Effector CD4-positive, alpha-beta T cell (primary cell): ENCODE data around the gene TNRC6A.
"Not testable (repeated sequence)": the region's sequence is repeated elsewhere in the genome, so short reads cannot be mapped to it uniquely, and the experiment has no call there.

Experiments
- DNase-seq: peaks from one replicate; pipeline ENCODE4 v3.0.0-alpha.2; 2020

TNRC6A gene

DNA sequence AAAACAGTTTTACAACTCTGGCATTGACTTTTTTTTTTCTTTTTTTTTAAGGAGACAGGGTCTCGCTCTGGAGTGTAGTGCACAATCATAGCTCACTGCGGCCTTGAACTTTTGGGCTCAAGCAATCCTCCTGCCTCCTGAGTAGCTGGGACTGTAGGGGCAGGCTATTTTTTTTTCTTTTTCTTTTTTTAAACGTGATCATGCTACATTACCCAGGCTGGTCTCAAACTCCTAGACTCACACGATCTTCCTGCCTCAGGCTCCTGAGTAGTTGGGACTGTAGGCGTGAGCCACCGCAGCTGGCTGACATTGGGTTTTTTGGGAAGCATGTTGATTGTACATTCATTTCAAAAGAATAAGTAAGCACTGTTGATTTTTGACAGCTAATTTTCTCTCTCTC is 32.1 kb downstream of the TNRC6A start:
- no peak for DNase-seq

DNA sequence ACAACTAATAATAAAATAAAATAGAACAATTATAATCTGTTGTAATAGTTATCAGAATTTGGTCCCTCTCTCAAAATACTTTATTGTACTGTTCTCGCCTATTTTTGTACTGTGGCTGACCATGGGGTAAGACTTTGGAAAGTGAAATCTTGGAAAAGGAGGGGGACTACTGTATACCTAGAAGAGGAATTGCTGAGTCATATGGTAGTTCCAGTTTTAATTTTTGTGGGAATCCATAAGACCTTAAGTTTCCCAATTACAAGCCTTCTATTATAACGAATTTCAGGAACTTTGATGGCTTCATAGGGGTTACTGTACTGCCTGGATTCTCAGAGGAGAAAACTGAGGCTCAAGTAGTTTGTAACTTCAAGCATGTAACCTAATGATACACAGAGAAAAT is 35.5 kb downstream of the TNRC6A start:
- no peak for DNase-seq

DNA sequence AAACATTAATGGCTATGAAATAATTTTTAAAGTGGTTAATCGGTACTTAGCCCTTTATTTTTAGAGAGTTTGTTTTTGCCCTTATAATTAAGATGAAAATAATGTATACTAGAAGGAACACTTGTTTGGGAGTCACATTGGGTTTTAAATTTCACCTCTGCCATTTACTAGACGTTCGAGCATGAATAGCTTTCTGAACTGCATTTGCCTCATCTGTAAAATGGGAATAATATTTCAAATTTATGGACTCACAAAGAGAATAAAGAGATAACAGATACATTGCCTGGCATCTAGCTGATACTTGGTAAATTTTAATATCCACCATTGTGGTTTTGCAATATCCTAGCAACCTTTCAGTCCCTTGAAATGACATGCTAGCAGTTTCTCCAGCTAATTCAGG is 36.6 kb downstream of the TNRC6A start:
- DNase-seq = no peak

DNA sequence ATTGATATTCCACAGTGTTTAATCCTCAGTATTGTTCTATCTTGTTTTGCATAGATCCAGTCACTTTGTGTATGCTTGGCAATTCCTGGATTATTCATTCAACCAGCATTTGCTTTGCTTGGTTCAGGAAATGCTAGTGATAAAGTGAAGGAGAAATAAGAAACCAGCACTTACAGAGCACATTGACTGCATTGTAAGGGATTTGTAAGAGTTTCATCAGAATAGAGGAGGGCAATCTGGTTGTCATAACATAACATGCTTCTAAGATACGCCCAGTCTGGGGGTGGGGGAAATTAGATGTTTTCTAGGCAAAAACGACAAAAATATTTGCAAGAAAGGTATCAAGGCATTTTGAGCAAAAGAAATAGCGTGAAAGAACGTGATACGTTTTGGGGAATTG is 40.4 kb downstream of the TNRC6A start:
- no peak for DNase-seq

DNA sequence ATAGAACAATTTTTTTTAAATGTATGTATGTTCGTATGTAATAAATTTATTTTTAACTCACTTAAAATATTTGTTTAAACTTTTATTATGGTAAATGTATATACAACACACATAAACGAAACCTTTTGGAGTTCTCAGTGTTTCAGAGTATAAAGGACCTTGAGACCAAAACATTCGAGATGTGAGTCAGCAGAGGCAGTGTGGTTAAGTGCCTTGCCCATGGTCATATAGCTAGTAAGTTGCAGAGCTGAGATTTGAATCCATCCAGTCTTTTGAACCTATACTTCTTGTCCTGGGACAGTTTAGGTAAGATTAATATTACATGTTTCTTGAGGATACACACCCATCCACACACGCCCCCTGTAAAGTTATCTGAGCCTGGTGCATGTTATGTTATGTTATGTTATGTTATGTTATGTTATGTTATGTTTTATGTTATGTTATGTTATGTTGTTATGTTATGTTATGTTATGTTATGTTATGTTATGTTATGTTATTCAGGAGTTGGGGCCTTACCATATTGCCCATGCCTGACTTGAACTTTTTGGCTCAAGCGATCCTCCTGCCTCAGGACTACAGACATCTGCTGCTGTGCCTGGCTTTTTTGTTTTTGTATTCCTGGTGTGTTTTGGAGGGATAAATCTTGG is 41.8 kb downstream of the TNRC6A start:
- no peak for DNase-seq

DNA sequence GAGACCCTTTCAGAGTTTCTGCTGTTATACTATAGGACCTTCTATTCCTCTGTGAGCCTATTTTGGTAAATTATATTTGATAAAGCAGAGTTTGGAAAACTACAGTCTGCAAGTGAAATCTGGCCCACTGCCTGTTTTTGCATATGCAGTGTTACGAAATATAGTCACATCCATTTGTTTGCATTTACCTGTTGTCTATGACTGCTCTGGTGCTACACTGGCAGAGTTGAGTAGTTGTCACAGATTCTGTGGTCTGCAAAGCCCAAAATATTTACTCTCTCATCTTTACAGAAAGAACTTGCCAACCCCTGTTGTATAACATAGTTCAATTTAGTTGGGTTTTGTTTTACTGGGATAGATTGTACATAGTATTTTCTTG is 42.3 kb downstream of the TNRC6A start:
- DNase-seq = no peak

DNA sequence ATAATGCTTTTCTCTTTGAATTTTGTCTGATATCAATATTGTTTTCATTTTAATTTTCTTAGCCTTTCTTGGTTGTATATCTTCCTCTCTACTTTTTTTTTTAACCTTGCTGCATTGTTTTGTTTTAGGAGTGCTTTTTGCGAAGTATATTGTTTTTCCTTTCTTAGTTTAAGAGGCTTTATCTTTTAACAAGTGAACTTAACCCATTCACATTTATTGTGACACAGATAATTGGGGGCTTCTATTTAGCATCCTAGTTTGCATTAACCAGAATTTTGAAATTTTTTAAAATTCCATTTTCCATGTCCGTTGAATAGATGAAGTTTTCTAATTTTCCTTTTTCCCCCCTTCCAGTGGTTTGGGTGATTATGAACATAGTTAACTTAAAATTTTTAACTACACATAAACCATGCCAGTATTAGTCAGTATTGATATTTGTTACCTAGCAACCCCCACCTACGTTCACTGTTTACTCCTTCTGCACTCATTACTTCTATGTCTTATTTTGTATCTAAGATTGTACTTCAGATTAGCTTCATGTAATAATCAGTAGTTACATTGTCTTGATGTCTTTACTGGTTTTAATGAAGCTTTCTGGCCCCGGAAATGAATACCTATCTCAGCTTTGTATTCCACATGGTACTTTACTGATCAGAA is 44.4 kb downstream of the TNRC6A start:
- DNase-seq = no peak

DNA sequence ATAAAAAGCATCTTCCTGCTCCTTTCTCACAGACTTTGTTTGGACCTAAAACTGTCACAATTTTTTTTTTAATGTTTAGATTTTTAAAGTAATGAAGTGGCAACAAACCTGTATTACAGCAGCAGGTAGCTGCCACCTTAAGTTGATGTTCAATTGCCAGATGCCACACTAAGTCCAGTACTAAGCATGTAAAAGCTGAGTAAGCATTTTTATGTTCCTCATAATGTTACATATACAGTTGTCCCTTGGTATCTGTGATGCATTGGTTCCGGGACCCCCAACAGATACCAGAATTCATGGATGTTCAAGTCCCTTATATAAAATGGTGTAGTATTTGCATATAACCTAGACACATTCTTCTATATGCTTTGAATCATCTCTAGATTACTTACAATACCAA is 45.1 kb downstream of the TNRC6A start:
- DNase-seq = no peak

DNA sequence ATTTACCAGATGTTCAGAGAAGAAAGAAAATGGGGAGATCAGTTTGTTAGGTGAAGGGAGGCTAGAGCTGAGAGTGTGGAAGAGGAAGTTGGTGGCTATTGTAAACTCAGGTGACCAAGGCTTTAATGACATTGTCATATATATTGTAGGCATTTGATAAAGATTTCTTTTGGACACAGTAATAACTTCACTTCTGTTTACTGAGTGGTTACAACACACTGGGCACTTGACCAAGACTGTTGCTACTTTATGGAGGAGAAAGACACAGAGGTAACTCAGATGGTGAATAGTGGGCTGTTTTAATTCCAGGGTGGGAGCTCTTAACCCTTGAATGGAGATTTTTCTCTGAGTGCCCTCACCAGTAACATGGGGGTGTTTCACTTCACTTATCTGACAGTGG is 46.0 kb downstream of the TNRC6A start:
- no peak for DNase-seq

DNA sequence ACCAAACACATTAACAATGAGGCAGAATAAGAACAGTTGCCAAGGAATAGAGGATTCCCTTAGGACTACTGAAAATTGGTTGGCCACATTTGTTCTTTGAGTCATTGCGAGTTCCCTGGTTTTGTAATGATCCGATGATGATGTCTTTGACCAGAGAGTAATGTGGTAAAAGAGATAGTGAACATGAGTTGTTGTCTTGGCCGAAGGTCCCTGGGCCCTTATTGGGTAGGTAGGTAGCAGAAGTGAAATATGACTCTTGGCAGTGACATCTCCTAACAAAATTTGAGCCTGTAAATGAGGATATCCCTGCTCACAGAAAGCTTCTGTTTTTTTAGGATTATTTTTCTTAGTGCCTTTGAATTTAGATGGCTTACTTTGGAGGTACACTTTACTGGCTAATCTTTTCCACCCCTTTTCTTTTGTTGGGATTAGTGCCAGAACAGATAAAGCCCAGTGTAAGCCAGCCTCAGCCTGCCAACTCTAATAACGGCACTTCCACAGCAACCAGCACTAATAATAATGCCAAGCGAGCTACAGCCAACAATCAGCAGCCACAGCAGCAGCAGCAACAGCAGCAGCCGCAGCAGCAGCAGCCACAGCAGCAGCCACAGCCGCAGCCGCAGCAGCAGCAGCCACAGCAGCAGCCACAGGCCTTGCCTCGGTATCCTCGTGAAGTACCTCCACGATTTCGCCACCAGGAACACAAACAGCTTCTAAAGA is 47.2 kb downstream of the TNRC6A start:
- no peak for DNase-seq

DNA sequence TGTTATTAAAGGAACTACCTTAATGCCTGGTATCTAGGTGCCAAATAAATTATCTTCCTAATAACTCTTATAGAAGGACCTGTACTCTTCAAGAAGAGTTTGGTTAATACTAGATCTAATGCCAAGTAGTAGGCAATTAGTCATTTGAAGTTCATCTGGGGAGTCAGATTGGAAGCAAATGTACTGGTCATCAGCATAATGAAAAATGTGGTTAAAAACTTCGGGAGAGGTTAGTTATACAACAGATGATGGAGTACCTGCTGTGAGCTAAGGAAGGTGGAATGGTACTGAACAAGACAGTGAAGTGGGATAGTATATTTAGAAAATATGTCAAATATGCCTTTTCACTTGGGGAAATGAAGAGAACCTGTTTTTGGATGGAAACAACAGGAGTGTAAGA is 49.2 kb downstream of the TNRC6A start:
- no peak for DNase-seq

DNA sequence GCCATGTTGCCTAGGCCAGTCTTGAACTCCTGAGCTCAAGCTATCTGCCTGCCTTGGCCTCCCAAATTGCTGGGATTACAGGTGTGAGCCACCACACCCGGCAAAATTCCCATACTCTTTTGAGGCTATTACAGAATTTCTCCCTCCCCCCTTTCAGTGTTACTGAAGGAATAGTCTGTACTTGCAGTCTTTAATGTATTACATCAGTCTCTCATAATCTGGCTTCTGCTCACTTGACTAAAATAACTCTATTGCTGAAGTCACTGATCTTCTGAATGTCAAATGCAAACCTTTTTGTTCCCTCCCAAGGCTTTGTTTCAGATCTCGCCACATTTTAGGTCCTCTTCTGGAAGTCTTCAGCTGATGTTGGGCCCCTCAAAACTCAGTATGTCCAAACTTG is 51.8 kb downstream of the TNRC6A start:
- DNase-seq = no peak

DNA sequence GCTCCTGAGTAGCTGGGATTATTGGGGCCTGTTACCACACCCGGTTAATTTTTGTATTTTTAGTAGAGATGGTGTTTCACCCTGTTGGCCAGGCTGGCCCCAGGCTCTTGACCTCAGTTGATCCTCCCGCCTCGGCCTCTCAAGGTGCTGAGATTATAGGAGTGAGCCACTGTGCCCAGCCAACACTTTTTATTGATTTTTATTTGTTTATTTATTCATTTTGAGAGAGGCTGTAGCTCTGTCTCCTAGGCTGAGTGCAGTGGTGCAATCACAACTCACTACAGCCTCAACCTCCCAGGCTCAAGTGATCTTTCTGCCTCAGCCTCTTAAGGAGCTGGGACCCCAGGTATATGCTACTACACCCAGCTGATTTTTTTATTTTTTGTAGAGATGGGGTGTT is 54.7 kb downstream of the TNRC6A start:
- DNase-seq = no peak

DNA sequence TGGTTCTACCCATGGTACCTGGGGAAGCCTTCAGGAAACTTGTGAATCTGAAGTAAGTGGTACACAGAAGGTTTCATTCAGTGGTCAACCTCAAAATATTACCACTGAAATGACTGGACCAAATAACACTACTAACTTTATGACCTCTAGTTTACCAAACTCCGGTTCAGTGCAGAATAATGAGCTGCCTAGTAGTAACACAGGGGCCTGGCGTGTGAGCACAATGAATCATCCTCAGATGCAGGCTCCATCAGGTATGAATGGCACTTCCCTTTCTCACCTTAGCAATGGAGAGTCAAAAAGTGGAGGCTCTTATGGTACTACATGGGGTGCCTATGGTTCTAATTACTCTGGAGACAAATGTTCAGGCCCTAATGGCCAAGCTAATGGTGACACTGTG is 60.4 kb downstream of the TNRC6A start:
- no peak for DNase-seq

DNA sequence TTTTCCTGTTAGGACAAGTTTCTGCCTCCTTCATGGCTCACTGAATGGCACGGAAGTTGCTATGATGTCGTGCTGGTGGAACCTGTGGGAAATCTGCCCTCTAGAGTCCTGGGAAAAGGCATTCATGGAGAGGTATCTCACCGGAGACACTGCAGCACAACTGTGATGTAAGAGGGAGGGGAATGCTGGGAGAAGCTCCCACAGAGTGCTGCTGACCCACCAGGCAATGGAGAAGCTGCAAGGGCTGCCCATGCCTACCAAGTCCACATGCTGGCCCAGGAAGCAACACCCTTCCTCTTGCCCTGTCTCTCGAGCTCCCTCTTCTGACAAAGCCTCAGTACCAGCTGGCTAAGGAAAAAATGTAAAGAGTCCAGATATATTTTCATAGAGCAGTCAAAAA is 71.1 kb downstream of the TNRC6A start:
- no peak for DNase-seq

DNA sequence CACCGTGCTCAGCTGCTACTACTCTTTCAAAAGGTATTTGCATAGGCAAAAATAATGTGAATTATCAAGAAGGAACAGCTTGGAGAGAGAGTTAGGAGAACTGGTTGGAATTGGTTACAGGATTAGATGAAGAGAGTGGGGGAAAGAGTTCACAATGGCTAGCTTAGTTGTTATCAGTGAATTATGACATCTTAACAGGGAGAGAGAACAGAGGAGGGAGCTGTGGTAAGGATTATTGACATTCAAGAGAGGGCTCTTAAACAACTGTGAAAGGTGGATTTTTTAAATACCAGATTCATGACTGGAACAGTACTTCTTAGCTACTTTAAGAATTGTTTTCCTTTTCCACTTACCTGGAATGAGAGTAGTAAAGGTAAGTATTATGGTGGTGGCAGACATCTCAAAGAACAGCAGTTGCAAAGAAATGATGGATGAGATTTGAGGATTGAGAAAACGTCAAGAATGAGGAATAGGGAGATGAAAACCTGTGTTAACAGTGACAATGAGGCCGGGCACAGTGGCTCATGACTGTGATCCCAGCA is 72.4 kb downstream of the TNRC6A start:
- DNase-seq = no peak

DNA sequence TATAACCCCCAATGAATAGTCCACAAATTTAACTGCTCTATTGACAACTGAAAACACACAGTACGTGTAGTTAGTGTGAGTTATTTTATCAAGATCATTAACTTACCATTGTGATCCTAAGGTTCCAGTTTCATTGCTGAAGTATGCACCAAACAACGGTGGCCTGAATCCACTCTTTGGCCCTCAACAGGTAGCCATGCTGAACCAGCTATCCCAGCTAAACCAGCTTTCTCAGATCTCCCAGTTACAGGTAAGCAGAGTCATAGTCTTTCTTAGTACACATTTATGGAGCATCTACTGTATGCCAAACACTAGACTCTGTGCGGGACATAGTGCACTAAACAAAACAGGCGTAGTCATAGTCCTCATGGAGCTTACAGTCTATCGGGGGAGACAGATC is 76.0 kb downstream of the TNRC6A start:
- no peak for DNase-seq

DNA sequence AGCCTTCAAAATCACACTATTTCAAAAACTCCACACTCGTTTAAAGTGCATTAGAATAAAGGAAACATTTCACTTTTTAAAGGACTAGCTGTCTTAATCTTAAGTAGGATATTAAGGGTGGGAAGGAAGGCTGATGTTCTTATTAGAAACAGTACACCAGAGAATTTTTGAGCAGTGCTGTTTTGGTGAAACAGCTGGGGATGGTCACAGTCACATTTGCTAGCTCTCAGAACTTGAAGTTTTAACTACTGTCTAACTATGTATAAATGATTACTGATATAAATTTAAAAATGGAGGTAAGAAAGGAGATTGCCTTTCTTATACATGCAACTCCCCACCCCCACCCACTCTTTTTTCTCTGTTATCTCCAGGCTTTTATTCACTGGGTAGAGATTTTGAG is 77.8 kb downstream of the TNRC6A start:
- no peak for DNase-seq

DNA sequence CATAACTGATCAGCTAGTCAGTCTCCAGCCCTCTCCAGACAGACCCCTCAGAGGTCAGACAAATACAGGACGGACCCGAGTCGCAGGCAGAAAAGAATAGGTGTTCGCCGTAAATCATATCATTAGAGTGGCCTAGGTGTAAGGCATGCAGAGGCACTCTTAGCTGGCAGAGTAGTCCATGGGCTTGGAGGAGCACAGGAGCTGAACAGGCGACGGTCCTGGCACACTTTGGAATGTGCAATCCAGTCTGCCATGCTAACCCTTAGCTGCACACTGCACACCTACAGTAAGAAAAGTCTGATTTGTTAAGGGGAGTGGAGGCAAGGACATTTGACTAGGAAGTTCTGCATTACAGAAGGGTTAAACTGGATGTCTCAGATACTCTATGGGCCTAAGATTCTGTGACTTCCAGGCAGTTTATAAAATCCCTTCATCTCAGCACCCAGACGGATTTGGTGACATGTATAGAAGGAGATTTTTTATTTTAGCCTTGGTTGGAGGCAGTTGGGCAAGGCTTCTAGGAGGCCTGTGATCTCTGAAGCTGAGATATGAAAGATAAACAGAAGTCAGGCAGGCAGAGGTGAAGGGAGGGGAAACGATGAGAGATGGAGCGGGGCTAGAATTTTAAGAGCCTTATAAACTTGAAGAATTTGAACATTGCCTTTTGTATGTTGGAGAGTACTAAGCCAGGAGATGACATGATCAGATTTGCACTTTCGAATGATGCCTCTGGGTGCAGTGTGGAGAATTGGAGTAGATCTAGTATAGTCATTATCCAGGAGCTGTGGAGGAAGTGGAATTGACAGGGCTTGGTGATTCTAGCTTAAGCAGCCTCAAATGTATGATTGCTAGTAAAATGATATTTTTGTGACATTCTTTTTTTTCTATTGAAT is 81.7 kb downstream of the TNRC6A start:
- no peak for DNase-seq

DNA sequence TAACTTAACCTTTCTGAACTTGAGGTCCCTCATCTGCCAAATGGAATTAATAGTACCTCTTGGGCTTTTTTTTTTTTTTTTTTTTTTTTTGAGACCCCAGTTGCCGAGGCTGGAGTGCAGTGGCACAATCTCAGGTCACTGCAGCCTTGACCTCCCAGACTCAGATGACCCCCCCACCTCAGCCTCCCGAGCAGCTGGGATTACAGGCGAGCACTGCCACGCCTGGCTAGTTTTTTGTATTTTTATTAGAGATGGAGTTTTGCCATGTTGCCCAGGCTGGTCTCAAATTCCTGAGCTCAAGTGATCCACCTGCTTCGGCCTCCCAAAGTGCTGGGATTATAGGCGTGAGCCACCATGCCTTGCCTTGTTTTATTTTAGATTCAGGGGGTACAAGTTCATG is 83.4 kb downstream of the TNRC6A start:
- DNase-seq = not testable (repeated sequence)

DNA sequence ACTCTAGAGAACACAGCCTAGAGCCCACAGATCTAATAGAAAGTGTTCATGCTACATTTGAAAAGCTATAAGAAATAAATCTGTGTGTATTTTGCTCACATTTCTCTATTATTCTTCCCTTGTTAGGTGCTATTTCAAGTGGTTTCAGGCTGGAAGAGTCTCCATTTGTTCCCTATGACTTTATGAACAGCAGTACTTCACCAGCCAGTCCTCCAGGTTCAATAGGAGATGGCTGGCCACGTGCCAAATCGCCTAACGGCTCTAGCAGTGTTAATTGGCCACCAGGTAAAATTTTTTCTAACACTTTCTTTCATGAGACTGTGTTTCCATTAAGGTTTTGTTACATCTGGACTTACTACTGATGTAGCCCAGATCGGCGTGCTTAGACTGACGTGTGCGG is 85.6 kb downstream of the TNRC6A start:
- no peak for DNase-seq

DNA sequence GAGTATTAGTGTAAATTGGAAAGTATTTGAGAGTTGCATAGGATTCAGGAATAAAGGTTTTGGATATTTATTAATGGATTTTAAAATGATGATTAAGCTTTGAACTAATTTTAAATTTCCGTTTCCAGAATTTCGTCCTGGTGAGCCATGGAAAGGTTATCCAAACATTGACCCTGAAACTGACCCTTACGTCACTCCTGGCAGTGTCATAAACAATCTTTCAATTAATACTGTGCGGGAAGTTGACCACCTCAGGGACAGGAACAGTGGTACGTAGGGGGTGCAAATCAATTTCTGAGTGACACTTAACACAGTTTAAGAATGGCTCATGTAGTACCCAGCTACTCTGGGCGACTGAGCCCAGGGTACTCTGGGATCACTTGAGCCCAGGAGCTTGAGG is 87.2 kb downstream of the TNRC6A start:
- DNase-seq = no peak

DNA sequence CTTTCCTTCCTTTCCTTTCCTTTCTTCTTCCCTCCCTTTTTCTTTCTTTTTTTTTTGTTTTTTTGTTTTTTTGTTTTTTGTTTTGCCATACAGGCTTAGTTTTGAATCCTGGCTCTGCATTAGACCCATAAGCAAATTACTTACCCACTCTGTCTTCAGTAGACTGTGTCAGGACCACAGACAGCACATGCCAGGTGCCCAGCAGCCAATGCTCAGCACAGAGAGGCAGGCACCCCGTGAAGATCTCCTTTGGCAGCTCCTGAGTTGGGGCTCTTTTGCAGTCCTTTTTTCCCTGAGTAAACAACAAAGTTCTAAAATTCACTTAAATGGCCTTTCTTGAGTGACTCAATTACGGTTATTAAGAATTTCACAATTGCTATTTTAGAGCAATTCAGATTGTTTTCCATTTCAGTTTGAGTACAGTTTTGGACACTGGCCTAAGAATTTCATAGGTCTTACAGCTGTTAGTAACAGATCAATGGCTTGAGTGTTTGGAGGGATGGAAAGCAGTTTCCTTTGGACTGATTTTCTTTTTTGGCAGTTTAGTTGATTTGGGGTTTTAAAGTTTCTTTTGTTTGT is 90.1 kb downstream of the TNRC6A start:
- DNase-seq = no peak
